ENCODE measurements around the gene EPOP.

DNA sequence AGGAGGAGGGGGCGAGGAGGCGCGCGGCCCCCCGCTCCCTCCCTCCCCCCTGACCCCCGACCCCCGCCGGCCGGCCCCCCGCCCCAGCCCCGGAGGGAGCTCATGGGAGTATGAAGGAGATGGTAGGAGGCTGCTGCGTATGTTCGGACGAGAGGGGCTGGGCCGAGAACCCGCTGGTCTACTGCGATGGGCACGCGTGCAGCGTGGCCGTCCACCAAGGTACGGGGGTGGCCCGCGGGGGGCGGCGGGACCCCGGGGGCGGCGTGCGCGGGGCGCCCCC, 30.7 kb upstream of the EPOP start:
- TF ChIP-seq, protein P1, sequence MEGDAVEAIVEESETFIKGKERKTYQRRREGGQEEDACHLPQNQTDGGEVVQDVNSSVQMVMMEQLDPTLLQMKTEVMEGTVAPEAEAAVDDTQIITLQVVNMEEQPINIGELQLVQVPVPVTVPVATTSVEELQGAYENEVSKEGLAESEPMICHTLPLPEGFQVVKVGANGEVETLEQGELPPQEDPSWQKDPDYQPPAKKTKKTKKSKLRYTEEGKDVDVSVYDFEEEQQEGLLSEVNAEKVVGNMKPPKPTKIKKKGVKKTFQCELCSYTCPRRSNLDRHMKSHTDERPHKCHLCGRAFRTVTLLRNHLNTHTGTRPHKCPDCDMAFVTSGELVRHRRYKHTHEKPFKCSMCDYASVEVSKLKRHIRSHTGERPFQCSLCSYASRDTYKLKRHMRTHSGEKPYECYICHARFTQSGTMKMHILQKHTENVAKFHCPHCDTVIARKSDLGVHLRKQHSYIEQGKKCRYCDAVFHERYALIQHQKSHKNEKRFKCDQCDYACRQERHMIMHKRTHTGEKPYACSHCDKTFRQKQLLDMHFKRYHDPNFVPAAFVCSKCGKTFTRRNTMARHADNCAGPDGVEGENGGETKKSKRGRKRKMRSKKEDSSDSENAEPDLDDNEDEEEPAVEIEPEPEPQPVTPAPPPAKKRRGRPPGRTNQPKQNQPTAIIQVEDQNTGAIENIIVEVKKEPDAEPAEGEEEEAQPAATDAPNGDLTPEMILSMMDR (IDR thresholded peaks at IDR 0.05) = no peak
- TF ChIP-seq POLR2A (IDR thresholded peaks at IDR 0.05) = no peak
